ENCODE data around the gene TOX2.

DNA sequence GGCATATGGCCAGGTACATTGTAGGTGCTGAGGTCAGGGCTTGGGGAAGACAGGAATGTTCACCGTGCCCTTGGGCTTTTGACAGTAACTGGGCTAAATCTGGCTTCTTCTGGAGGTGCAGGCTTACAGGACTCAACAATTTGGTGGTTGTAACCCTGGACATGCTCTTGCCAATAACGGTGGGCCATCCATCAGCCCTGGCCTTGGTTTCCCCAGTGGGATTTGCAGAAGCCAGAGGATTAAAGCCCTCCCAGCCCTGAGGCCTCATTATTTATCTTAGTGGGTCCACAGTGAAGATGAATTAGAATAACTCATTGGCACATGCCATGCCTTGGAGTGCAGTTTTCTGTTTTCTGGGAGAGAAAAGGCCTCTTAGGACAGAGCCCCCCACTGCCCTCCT lies 44.0 kb downstream of the TOX2 start:
- TF ChIP-seq, protein P1, sequence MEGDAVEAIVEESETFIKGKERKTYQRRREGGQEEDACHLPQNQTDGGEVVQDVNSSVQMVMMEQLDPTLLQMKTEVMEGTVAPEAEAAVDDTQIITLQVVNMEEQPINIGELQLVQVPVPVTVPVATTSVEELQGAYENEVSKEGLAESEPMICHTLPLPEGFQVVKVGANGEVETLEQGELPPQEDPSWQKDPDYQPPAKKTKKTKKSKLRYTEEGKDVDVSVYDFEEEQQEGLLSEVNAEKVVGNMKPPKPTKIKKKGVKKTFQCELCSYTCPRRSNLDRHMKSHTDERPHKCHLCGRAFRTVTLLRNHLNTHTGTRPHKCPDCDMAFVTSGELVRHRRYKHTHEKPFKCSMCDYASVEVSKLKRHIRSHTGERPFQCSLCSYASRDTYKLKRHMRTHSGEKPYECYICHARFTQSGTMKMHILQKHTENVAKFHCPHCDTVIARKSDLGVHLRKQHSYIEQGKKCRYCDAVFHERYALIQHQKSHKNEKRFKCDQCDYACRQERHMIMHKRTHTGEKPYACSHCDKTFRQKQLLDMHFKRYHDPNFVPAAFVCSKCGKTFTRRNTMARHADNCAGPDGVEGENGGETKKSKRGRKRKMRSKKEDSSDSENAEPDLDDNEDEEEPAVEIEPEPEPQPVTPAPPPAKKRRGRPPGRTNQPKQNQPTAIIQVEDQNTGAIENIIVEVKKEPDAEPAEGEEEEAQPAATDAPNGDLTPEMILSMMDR (IDR thresholded peaks at IDR 0.05) = no peak
- no peak for TF ChIP-seq ZFX (IDR thresholded peaks at IDR 0.05; ENCODE audit: borderline replicate concordance)

Measured in 22Rv1 (cell line).